BE2C (cell line): ENCODE measurements around the gene TSC22D2.

Experiments
- DNase-seq: peaks from one replicate; pipeline ENCODE4 v3.0.0-alpha.2; 2020
- H3K27me3 ChIP-seq: fragments of 250-450 bp; sonication (Bioruptor Pico); 2 replicates; pipeline ENCODE4 v1.5.1; 2020; ENCODE audit warnings: mild to moderate bottlenecking
- H3K36me3 ChIP-seq: fragments of 250-450 bp; sonication (Bioruptor Pico); 2 replicates; pipeline ENCODE4 v1.5.1; 2020; ENCODE audit warnings: mild to moderate bottlenecking
- H3K4me1 ChIP-seq: fragments of 250-450 bp; sonication (Bioruptor Pico); 2 replicates; pipeline ENCODE4 v1.5.1; 2020
- H3K4me3 ChIP-seq: 2 replicates; pipeline ENCODE4 v1.5.1; 2011; ENCODE audit warnings: low read depth, low read length
- H3K9me3 ChIP-seq: fragments of 250-450 bp; sonication (Bioruptor Pico); 2 replicates; pipeline ENCODE4 v1.5.1; 2020
- TF ChIP-seq, protein P1 (sequence below): IDR thresholded peaks from 2 replicates; pipeline ENCODE4 v1.5.1; 2012; ENCODE audit warnings: mild to moderate bottlenecking, low read depth, low read length

The TSC22D2 gene

DNA sequence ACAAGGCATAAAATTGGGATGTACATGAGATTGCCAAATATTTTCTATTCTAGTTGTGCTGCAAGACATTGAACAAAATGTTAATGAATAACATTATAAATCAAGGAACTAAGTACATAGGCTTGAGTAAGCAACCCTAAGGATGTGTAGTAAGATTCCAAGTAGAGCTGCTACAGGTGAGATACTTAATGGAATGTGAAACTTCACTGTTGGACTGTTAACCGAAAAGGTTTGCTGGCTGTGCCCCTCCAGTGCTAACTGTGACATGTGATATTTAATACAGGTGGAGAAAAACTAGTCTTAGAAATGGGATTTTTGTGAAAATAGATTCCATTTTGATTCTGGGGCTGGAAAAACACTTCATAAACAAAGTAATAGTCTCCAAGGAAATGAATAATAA lies 52.4 kb downstream of the TSC22D2 start:
- DNase-seq = no peak
- Histone ChIP-seq H3K4me3 (no peak overlapping the region), H3K36me3 (peaks cover 8% of the 10 kb centered on the region), H3K4me1 (no peaks in the 10 kb centered on the region), H3K27me3 (no peaks in the 10 kb centered on the region), H3K9me3 (no peaks in the 10 kb centered on the region)
- TF ChIP-seq, protein P1, sequence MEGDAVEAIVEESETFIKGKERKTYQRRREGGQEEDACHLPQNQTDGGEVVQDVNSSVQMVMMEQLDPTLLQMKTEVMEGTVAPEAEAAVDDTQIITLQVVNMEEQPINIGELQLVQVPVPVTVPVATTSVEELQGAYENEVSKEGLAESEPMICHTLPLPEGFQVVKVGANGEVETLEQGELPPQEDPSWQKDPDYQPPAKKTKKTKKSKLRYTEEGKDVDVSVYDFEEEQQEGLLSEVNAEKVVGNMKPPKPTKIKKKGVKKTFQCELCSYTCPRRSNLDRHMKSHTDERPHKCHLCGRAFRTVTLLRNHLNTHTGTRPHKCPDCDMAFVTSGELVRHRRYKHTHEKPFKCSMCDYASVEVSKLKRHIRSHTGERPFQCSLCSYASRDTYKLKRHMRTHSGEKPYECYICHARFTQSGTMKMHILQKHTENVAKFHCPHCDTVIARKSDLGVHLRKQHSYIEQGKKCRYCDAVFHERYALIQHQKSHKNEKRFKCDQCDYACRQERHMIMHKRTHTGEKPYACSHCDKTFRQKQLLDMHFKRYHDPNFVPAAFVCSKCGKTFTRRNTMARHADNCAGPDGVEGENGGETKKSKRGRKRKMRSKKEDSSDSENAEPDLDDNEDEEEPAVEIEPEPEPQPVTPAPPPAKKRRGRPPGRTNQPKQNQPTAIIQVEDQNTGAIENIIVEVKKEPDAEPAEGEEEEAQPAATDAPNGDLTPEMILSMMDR = no peak

DNA sequence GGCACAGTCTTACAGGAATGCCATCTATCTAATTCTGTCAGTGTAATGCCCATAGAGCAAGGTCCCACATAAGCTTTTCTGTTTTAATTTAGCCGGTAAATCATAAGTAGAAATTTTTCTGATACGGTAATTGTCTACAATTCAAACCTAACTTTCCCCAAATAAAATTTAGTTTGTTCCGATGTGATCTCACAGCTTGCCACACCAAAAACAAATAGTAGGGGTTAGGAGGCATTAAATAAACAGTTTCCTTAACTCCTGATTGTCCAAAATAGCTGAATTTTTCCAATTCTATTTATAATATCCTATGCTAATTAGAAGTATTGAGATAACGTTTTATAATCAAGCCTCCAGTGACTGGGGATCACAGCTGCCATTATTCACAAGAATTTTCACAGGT lies 53.3 kb downstream of the TSC22D2 start:
- no peak for DNase-seq
- H3K27me3 ChIP-seq = no peaks in the 10 kb centered on the region
- no peaks in the 10 kb centered on the region for H3K9me3 ChIP-seq
- TF ChIP-seq, protein P1 = no peak
- peaks cover 8% of the 10 kb centered on the region for H3K36me3 ChIP-seq
- no peak overlapping the region for H3K4me3 ChIP-seq
- H3K4me1 ChIP-seq = no peaks in the 10 kb centered on the region

DNA sequence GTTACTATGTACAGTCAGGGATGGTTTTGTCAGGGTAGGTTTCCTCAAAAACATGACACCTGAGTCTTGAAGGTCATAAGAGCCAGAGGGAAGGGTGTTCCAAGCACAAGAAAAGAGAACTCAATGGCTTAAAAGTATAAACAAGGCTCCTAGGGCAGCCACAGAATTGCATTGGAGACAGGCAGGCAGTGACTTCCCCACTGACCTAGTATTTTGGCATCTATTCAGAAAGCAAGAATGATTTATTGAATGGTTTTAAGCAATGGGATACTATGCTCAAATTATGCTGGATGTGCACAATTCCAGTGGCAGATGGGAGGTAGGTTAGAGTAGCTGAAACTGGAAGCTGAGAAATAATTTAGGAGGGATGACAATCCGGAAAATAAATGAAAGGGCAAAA lies 54.0 kb downstream of the TSC22D2 start:
- Histone ChIP-seq H3K4me1 (no peaks in the 10 kb centered on the region), H3K36me3 (peaks cover 8% of the 10 kb centered on the region)
- TF ChIP-seq, protein P1 = no peak

DNA sequence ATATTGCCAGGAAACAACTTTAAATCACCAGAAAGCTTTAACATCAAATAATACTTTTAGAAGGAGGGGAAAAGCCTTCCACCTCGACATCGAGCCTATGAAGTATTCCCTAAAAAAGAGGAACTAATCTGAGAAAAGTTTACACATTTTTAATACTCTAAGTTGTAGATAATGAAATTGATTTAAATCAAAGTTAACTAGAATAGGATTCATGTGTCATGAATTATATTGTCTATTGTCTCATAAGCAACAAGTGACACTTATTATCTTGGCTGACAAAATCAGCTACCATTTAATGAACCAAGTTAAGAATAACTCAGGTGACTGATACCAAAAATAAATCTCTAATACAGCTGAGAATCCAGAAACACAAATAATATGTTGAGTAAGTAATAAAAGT lies 56.6 kb downstream of the TSC22D2 start:
- Histone ChIP-seq H3K27me3 (no peaks in the 10 kb centered on the region), H3K4me1 (no peaks in the 10 kb centered on the region), H3K4me3 (no peak overlapping the region), H3K36me3 (no peaks in the 10 kb centered on the region; the same call in 1 of the 2 replicates), H3K9me3 (no peaks in the 10 kb centered on the region)
- TF ChIP-seq, protein P1 = no peak
- no peak for DNase-seq

More for the DNA sequence above, 54.0 kb downstream of the TSC22D2 start:
- DNase-seq = no peak
- no peaks in the 10 kb centered on the region for H3K27me3 ChIP-seq
- no peaks in the 10 kb centered on the region for H3K9me3 ChIP-seq
- no peak overlapping the region for H3K4me3 ChIP-seq

DNA sequence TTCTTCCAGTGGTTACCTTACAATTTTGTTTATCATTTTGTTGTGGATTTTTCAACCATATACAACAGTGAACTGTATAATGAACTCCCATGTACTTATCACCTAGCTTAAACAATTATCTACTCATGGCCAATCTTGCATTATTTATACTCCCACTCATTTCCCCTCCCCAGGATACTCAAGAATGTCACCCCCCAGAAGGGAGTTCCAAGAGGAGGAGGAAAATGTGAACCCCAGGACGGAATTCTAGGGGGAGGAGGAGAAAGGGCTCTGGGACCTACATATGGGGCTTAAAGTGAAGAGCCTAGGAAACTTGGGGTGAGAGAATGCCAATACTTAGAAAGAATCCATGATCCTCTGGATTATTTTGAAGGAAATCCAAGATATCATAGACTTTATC lies 59.3 kb downstream of the TSC22D2 start:
- Histone ChIP-seq H3K4me1 (no peaks in the 10 kb centered on the region), H3K4me3 (no peak overlapping the region), H3K27me3 (no peaks in the 10 kb centered on the region), H3K36me3 (no peaks in the 10 kb centered on the region; the same call in 1 of the 2 replicates), H3K9me3 (no peaks in the 10 kb centered on the region)
- TF ChIP-seq, protein P1 = no peak
- DNase-seq = no peak

DNA sequence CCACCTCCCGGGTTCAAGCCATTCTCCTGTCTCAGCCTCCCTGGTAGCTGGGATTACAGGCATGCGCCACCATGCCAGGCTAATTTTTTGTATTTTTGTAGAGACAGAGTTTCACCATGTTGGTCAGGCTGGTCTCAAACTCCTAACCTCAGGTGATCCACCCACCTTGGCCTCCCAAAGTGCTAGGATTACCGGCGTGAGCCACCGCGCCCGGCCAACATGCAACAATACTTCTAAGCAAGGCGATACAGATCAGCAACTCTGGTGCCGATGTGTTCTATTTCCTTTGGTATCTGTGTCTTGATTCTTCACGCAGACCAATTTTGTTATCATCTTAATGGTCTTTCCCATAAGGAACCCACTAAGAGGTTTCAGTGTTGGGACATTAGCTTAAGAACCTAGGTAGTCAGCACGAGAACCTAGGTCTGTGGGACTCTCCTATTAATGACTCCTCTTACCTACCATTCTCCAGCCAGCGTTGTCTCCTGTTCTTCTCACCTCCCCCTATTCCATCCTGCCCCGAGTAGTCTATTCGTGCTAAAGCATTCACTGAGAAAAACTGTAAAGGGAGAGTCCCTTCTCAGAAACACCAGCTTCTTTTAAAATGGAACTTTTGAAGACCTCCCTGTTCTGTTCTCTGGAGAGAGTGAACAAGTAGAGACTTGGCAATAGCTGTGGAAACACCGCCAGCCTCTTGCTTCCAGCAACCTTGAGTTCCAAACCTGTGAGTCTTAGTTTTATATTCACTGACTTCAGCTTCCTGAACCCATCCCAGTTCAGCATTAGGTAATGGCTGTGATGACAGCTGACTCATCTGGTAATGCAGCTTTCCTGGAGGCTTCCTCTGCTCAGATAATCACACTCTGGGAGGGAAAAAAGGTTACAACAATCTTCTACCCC lies 61.2 kb downstream of the TSC22D2 start:
- no peak for DNase-seq
- Histone ChIP-seq H3K36me3 (no peaks in the 10 kb centered on the region; the same call in 1 of the 2 replicates), H3K9me3 (no peaks in the 10 kb centered on the region), H3K27me3 (no peaks in the 10 kb centered on the region), H3K4me3 (no peak overlapping the region), H3K4me1 (no peaks in the 10 kb centered on the region)
- TF ChIP-seq, protein P1 = no peak
